Measurements from ENCODE around the gene DPP10. TPM values are rescaled to one million over a fixed set of nuclear protein-coding genes. Genes with fewer than 3 reads are reported as not detected.

DPP10 gene
- total and polyA plus RNA-seq, 2 of the 13 experiments (the other 11 are each of a cell fraction or from before 2014, with no cell fraction given) = 0.95 to 1.7 TPM

- Histone ChIP-seq H4K20me1 (ENCODE audit: insufficient read depth, low read length) (no peaks in the 10 kb centered on the region), H2AFZ (ENCODE audit: low read length) (no peak overlapping the region), H3K4me1 (ENCODE audit: insufficient read depth, low read length) (no peaks in the 10 kb centered on the region), H3K79me2 (ENCODE audit: insufficient read depth, low read length) (no peaks in the 10 kb centered on the region), H3K27ac (ENCODE audit: extremely low read length, insufficient read depth, low read length) (no peak overlapping the region), H3K27me3 (ENCODE audit: control insufficient read depth in 1 of 2, insufficient read depth in 2 of 2, low read length in 2 of 2) (no peaks in the 10 kb centered on the region), H3K9me3 (ENCODE audit: low read length) (peaks cover 95% of the 10 kb centered on the region), H3K4me3 (replicated peaks in 1 of 3; ENCODE audit: insufficient read depth in 1 of 3, low read depth in 2 of 3, low read length in 3 of 3) (no peak overlapping the region), H3K36me3 (replicated peaks in 1 of 2; ENCODE audit: control insufficient read depth in 1 of 2, insufficient read depth in 2 of 2, low read length in 2 of 2) (no peaks in the 10 kb centered on the region), H3K9ac (ENCODE audit: insufficient read depth, low read depth, low read length) (no peak overlapping the region), H3K4me2 (ENCODE audit: low read depth, low read length) (no peak overlapping the region)
- POLR2A ChIA-PET = no interaction called here
- CTCF ChIA-PET (ENCODE audit: low intra/inter-chr PET ratio, low total read pairs) = no interaction called here
- no peak for DNase-seq (ENCODE audit: low spot score)
- intact Hi-C loops (cut with micrococcal nuclease; ENCODE audit: unreplicated experiment) (no loop called here), in situ Hi-C loops (cut with HindIII; ENCODE audit: extremely low pct_ligation_motif_present, low pct_unique_long_range_greater_than_20kb) (no loop called here)
- TF ChIP-seq ZBTB44 (CRISPR knock-in tag; IDR thresholded peaks at IDR 0.05) = no peak
- no peak for TF ChIP-seq NFKBIZ (CRISPR knock-in tag; IDR thresholded peaks at IDR 0.05)
- no peak for TF ChIP-seq POLR2AphosphoS5 (IDR thresholded peaks at IDR 0.05; ENCODE audit: low read depth, low read length)
- no peak for TF ChIP-seq SMYD3 (CRISPR knock-in tag; IDR thresholded peaks at IDR 0.05)
- TF ChIP-seq ZNF432 (CRISPR knock-in tag; IDR thresholded peaks at IDR 0.05; ENCODE audit: borderline replicate concordance) = no peak
- no peak for TF ChIP-seq POLR2AphosphoS2 (IDR thresholded peaks at IDR 0.05; ENCODE audit: low read depth, low read length)
- TF ChIP-seq ZNF142 (CRISPR knock-in tag; IDR thresholded peaks at IDR 0.05) = no peak
- TF ChIP-seq ETV5 (CRISPR knock-in tag; IDR thresholded peaks at IDR 0.05; ENCODE audit: borderline replicate concordance) = no peak
- BruUV-seq (replicated peaks) = no TSS peak
- FAIRE-seq = no peak
- WGBS (ENCODE audit: low lambda C conversion rate) = 3% methylated on average over 1 of the region's 1 CpG
- ATAC-seq = no peak
Measured at GRCh38 chr2:115542331-115542730, 1099.9 kb downstream of the DPP10 start.

Data from HepG2 (cell line).